Central memory CD4-positive, alpha-beta T cell (primary cell): ENCODE data around the gene NCF4.

Source experiments
- DNase-seq: peaks from one replicate; pipeline ENCODE4 v3.0.0; 2022

Gene NCF4

DNA sequence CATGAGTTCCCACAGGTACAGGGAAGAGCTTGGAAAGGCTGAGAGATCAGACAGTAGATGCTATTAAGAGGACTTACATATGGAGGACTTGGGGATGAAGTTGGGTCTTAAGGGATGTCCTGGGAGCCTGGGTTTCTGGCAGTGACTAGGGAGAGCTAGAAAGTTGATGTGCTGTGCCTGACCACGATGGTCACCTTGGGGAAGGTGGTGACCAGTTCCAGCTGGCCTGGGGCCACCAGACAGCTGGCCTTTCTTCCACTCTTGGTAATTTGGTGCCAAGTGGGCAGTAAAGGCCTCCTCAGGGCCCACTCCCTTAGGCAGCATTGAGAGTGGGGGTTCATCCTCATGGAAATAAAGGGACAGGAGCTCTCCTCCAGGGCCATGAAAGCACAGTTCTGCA, 38.7 kb downstream of the NCF4 start:
- no peak for DNase-seq

DNA sequence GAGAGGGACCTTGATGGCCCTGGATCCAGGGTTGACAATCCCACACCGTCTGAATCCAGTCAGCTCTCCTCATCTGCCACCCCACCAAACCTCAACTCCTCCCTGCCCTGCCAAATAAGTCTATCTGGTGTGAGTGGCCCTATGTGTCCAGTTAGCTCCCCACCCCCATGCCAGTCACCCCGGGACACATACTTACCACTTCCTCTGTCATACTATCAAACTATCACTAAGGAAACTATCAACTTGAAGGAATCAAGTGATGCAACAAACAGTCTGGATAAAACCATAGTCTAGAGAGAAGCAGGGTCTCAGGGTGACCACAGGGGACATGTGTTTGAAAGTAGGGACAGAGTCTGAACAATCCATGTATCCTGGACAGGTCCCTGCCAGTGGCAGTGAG, 39.4 kb downstream of the NCF4 start:
- no peak for DNase-seq

DNA sequence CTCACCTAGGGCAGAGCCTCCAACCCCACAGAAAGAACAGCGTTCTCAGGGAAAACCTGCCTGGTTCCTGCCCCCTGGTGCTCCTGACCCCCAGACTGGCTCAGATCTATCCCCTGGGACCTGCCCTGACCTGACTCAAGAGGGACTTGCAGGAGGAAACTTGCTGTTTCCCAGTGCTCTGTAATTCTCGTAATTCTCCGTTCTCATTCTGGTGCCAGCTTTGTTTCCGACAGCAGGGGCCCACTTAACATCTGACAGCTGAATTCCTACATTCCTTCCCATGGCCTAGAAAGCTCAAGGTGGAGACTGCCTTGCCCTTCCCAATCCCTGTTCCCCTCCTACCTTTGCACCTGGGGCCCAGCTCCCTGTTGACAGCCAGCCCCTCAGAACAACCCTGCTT, 40.1 kb downstream of the NCF4 start:
- DNase-seq, result no peak

DNA sequence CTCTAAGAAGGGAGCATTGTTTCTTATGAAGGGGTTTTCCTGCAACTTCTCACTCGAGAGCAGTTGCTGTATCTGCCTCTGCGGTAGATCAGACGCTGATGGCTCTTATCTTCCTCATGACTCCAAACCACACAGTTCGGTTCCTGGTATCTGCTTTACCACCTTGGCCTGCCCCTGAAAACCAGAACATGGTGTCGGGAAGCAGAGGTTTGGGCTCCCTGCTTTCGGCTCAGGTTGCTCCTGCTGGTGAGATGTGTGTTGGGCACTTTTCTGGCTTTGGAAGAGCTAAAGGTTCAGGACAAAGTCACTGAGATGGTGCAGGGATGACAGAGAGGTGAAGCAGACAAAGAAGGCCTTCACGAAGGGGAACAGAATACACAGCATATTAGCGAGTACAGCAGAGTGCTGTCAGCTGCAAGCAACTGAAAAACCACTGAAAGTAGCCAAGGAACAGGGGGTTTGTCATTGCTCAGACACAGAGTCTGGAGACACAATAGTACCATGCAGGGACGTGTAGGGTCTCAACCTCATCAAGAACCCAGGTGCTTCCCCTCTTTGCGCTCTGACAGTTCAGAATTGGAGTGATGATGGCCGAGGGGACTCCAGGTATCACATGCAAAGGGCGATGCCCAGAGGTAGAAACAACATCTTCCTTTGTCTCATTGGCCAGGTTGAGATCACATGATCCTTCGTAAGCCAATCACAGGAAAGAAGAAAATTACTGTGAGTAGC, 40.8 kb downstream of the NCF4 start:
- DNase-seq, result no peak

DNA sequence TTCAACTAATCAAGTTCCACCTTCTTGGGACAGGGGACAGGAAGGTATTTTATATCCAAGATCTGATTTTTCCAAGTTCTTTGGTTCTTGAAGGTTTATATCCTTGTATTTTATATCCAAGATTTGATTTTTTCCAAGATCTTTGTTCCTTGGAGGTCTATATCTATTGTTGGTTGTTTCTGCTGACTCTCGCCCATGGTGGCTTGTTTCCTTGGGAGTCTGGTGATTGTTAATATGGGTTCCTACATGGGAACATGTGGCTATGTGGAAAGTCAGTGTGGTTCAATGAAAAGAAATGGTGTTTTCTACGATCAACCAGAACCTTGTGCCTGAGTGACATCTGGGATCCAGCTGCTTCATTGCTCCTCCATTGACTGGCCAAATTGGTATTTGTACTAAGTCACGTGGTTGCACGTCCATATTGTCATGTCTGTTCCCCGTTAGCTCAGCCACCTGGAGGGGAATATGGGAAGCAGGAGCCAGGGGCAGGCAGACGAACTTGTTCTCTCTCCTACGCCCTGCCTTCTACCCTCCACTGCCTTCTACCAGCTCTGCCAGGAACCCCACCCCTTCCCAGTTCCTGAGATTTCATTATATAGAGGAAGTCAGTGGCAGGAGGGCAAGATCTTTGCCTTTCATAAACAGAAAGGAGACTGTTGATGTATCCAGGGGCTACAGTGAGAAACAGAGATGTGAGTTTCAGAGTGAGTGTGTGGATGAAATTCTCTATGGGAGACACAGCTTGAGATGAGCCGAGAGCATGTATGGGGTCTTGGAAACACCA, 41.5 kb downstream of the NCF4 start:
- no peak for DNase-seq

DNA sequence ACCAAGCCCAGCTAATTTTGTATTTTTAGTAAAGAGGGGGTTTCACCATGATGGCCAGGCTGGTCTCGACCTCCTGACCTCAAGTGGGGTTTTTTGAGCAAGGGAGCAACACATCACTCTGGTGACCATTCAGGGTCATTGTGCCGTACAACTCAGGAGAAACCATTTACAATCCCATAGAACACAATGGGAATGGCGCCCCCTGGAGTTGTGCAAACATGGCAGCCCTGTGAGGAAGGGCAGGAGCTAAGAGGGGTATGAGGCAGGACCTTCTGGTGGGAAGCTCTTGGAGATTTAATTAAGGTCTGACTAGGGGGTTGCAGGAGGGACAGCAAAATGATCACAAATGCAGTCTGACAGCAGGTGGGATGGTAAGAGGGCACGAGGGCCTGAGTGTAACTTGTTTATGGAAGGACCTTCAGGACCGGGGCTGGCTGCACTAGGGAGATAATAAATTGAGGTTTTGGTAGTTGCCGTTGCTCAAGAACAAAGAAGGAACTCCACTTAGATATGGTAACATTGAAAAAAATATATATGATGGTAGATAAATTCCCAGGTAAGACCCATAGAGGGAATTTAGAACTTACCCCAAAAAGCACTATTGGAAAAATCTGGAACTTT, 43.6 kb downstream of the NCF4 start:
- no peak for DNase-seq

DNA sequence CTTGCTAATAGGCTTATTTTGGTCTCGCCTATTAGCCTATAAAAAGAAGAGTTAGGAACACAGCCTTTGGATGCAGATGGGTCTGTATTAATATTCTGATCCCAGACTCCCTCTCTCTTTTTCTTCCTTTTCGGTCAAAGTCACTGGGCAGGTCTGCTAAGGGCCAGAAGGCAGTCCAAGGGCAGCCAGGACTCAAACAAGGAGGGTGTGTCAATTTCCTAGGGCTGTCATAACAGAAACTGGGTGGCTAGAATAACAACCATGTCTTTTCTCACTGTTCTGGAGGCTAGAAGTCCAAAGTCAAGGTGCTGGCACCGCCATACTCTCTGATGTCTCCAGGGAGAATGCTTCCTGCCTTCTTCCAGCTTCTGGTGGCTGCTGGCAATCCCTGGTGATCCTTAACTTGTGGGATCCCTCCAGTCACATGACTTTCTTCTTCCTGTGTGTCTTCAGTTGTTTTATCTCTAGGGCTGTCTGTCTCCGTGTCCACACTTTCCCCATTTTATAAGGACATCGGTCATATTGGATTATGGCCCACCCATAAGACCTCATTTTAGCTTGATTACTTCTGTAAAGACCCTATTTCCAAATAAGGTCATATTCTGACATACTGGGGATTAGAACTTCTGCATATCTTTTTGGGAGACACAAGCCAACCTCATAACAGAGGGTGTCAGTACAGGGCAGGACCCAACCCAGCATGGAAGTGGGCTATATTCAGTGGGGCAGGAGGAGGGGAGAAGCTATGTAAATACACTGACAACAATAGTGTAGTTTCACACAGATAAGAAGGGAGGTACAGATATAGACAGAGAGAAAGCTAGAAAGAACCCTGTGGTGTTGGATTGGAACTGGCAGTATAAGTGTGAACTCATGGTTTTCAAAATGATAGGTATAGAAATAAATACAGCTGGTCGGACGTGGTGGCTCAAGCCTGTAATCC, 46.7 kb downstream of the NCF4 start:
- no peak for DNase-seq

DNA sequence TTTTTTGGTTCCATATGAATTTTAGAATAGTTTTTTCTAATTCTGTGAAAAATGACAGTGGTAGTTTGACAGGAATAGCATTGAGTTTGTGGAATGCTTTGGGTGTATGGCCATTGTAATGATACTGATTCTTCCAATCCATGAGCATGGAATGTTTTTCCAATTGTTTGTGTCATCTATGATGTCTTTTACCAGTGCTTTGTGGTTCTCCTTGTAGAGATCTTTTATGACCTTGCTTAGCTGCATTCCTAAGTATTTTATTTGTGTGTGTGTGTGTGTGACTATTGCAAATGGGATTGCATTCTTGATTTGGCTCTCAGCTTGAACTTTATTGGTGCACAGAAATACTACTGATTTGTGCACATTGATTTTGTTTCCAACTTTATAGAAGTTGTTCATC, 49.7 kb downstream of the NCF4 start:
- no peak for DNase-seq

DNA sequence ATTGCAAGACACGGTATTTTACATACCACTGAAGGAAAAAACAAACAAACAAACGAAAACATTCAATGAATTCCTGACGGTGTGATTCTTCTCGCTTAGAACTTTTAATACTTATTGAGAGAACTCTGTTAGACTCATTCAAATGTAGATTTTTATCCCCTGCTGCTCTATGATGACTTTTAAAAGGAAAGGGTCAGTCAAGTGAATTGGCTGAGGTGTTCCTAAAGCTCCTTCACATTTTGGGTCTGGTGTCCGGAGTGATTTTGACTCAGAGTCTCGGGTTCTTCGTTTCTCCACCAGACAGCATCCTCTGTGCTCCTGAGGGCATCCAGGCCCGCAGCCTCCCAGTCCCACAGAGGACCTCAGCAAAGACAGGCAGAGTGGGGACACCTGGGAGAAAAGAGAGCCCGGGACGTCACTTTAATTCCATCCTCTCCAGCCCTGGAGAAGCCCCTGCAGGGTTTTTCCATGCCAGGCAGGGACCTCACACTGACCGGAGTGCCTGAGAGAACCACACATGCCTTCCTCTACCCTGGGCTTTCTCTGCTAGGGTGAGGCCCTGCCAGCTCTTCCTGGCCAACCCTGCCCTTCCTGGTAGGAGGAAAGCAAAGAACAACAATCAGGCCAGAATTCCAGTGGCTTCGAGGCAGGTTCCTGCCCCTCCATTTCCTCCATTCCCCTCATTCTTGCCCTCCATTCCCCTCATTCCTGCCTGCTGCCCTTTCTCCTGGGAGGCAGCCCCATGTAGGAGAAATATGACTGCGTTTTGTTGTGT, 51.3 kb downstream of the NCF4 start:
- no peak for DNase-seq

DNA sequence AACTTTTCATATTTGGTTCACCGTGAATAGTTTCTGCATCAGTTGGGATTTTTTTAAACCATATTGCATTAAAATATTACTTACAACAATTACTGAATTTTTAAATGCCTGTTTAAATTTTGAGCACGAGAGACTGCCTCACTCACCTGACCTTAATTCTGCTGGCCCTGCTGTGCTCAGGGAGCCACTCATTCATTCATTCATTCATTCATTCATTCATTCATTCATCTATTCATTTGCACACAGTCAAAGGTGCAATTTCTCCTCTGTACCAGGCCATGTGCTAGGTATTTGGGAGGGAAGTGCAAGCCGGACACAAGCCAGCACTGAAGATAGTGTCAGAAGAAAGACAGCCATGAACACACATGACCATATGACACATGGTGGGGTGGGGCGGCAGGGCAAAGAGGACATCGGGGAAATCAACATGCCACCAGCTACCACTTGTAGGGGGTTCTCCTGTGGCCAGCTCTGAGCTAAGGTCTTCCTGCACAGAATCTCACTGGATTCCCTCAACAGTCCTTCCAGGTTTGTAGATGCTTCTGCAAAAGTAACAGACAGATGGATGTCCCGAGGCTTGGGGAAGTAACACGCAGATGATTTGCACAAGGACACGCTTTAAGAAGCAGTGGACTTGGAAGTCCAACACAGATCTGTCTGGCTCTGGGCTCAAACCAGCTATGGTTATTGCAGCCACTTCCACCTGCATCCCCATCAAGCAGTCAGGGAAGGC, 52.1 kb downstream of the NCF4 start:
- no peak for DNase-seq

DNA sequence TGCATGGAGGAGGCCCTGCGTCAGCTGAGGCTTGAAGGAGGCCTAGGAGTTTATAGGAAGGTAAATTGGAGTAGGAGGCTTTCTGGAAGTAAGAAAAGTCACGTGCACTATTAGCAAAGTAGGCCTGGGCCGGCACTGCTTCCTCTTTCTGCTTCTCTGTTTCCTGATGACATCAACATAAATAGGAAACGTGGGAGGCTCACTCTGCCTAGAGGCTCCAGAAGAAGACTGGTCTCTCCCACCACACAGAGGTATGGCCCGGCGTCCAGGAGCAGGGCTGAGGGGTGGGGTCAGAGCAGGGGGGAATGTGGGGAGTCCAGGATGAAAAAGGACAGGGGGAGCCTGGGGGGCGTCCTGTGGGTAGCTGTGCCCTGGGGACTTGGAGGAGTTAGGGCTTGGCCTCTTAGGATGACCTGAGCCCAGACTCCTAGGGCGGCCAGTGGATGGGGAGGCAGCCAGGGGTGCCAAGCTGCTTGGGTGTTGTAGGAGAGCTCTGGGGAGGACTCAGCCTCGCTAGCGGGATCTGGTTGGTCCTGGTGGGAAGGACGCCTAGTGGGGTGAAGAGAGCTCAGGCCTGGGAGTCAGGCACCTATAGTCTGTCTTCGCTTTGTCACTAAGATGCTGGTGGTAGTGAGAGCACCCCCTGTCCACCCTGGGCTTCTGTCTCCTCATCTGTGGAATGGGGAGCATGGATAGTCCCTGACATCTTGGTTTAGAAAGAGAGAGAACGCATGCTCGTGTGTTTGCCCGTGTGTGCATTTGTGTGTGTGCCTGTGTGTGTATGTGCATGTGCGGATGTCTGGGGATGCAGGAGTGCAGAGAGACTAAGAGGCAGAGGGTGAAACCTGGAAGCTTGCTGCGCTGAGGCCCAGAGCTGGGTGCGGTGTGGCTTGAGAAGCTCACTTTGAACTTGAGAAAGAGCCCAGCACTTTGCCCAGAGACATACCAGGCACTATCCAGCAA, 52.9 kb downstream of the NCF4 start, which contains the start of gene CSF2RB:
TSS of gene CSF2RB (plus strand) at position 202 of the 963 bp plus-strand sequence. CDS start 8,580 bp downstream, outside the sequence.
- no peak for DNase-seq

DNA sequence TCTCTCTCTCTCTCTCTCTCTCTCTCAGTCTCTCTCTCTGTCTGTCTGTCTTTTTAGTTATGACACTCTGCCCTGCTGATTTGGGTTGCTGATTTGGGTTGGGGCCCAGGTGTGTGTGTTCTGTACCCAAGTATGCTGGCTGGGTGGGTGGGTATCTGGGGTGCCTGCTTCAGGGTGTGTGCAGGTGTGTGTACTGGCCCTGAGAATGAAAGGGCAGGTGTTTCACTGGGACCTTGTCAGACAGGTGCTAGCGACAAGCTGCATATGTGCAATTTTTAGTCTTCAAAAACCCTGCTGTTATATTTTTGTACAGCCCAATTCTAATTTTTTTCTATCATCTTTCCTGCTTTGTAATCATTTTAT, 53.6 kb downstream of the NCF4 start:
- no peak for DNase-seq

DNA sequence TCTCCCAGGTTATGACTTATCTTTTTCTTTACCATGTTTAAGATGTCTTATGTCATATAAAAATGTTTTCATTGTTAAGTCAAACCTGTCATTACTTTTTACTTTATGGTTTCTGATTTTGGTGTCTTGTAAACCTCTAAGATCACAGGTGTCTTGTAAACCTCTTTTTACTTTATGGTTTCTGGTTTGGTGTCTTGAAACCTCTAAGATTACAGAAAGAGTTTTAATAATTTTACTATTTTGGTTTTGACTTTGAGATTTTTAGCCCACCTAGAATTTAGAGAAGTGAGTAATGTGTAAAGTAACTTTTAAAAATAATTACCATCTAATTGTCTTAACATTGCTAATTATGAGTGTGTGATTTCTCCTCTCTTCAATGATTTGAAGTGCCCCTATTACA, 55.2 kb downstream of the NCF4 start:
- DNase-seq, result no peak

DNA sequence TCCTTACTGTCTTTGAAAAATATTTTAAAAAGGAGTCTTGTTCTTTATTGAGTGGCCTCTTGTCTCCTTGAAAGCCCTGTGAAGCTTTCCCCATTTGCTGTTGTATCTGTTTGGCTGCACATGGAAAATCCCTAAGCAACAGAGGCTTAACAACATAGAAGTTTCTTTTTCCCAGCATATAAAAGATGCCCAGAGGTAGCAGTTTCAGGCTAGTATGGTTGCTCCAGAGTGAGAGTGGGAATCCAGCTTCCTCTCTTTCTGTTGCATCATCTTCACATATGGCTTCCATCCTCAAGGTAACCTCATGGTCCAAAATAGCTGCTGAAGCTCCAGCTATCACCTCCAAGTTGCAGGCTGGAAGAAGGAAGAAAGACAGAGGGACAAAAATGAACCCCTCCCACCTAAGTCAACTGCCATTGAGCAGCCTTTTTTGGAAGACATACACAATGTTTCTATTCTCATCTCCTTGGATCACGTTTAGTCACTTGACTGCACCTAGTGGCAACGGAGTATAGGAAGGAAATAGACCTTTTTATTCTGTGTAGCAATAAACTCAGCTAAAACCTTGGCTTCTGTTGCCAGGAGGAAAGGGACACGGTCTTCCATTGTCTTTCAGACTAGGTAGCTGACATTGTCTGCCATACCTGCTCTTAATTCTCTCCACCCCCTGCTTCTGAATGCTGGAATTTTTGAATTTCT, 57.9 kb downstream of the NCF4 start:
- no peak for DNase-seq

DNA sequence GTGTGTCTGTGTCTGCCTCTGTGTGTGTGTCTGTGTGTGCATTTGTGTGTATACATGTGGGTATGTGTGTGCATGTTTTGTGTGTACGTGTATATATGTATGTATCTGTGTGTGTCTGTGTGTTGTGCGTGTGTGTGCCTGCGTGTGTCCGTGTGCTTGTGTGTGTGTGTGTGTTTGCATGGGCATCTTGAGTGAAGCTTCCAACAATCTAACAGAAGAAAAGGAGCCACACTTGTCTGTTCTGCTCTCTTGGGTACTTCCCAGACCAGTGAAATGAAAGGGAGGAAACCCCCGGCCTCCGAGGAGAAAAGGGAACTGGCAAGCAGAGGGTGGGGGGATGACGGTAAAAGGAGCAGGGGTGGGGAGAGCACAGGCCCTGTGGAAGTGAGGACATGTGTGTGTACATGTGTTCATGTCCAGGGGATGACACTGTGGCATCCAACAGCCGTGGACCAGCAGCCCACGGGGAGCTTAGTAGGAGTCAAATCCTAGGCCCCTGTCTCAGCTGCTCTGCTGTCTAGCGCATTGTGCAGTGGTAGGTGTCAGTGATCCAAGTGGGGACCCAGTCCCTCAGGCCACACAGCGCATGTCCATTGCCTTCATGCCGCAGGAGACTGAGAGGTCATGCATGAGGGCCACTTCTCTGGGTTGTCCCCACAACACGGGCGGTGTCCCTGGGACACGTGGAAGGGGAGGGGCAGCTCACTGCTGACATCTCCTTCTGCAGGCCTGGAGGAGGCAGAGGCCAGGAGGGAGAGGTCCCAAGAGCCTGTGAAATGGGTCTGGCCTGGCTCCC, 60.7 kb downstream of the NCF4 start:
- no peak for DNase-seq

DNA sequence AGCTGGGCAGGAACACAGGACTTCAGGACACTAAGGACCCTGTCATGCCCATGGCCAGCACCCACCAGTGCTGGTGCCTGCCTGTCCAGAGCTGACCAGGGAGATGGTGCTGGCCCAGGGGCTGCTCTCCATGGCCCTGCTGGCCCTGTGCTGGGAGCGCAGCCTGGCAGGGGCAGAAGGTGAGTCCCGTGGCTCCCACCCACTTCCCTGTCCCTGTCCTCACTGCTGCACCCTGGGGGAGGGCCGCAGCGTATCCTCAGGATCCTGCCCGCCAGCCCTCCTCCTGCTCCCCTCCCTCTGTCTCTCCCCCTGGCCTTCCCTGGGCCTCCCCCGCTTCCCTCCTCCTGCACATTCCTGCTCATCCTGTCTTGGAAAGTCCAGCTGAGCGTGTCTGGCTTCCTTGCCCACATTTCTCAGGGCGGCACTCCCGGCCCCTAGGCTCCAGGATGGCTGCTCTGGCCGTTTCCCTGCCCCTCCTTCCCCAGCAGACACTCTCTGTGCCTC, 61.4 kb downstream of the NCF4 start:
- DNase-seq, result no peak

DNA sequence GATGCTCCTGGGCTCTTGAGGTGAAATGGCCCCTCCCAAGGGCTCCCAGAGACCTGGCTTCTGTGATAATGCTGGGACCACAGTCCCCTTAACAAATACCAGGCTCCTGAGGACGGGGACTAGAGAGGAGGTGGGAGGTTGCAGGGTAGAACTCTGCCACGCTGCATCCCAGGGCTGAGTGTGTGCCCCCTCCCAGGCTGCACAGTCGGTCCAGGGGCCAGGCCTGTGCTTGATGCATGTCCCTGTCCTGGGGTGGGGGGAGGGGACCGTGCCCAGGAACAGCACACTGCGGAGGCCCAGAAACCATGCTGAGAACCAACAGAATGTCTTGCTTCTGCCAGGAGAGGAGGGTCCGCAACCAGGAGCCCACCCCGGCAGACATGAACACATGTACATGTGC, 61.9 kb downstream of the NCF4 start:
- DNase-seq, result no peak

DNA sequence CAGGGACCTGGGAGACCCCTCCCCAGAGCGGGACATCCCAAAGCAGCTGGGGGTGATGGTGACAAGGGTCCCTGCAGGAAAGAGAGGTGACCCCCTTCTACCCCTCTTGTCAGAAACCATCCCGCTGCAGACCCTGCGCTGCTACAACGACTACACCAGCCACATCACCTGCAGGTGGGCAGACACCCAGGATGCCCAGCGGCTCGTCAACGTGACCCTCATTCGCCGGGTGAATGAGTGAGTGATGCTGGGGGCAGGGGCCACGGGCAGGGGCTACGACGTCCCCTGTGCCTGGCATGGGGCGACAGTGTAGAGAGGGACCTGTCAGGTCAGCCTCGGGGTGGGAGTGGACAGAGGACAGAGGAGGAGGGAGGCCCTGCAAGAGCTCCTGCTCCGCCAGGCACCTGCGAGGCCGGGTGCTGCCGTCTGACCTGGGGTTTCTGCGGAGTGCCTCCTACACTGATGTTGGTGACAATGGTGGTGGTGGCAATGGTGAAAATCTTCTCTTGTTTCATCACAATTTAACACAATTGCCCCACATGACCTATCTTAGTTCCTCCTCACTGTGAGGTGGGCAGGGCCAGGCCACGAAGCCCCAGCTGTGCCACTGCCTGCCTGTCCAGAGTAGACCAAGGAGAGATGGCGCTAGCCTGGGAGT, 62.5 kb downstream of the NCF4 start:
- no peak for DNase-seq
